ENCODE results near the gene BOC. TPM values are rescaled to one million over a fixed set of nuclear protein-coding genes. Genes with fewer than 3 reads are reported as not detected.
"Not testable (repeated sequence)": the region's sequence is repeated elsewhere in the genome, so short reads cannot be mapped to it uniquely, and the experiment has no call there.

Gene BOC
- total RNA-seq, 1 donor from 2014 or later, result 0.33 TPM

GRCh38 chr3:113166719-113167492 lies 44.5 kb upstream of the BOC start:
- no peaks in the 10 kb centered on the region for H3K4me1 Mint-ChIP-seq
- DNase-seq (no peak), ATAC-seq (ENCODE audit: low read depth) (no peak)
- no peaks in the 10 kb centered on the region for H3K27me3 Mint-ChIP-seq
- intact Hi-C loops (cut with micrococcal nuclease), result no loop called here
- no peak for TF ChIP-seq CTCF (IDR thresholded peaks at IDR 0.05)
- H3K9me3 Mint-ChIP-seq, result peaks cover 3% of the 10 kb centered on the region
- POLR2A ChIA-PET, result no interaction called here
- H3K27ac Mint-ChIP-seq, result no peak overlapping the region
- CTCF ChIA-PET, result no interaction called here
- H3K4me3 Mint-ChIP-seq, result no peak overlapping the region
- no peaks in the 10 kb centered on the region for H3K36me3 Mint-ChIP-seq (ENCODE audit: low read depth)

- Mint-ChIP-seq H3K9me3 (peaks cover 3% of the 10 kb centered on the region), H3K27ac (no peak overlapping the region), H3K36me3 (ENCODE audit: low read depth) (no peaks in the 10 kb centered on the region), H3K4me3 (no peak overlapping the region), H3K27me3 (no peaks in the 10 kb centered on the region), H3K4me1 (no peaks in the 10 kb centered on the region)
- intact Hi-C loops (cut with micrococcal nuclease), result no loop called here
- no peak for ATAC-seq (ENCODE audit: low read depth)
- TF ChIP-seq CTCF (IDR thresholded peaks at IDR 0.05), result no peak
- POLR2A ChIA-PET, result no interaction called here
- CTCF ChIA-PET, result no interaction called here
- no peak for DNase-seq
Measured at GRCh38 chr3:113167825-113168801, 43.2 kb upstream of the BOC start.

GRCh38 chr3:113169891-113170452 lies 41.4 kb upstream of the BOC start:
- ATAC-seq (ENCODE audit: low read depth), result no peak
- H3K27ac Mint-ChIP-seq, result no peak overlapping the region
- DNase-seq, result no peak
- H3K9me3 Mint-ChIP-seq, result peaks cover 3% of the 10 kb centered on the region
- CTCF ChIA-PET, result no interaction called here
- POLR2A ChIA-PET, result no interaction called here
- TF ChIP-seq CTCF (IDR thresholded peaks at IDR 0.05), result no peak
- H3K27me3 Mint-ChIP-seq, result no peaks in the 10 kb centered on the region
- intact Hi-C loops (cut with micrococcal nuclease), result no loop called here
- no peaks in the 10 kb centered on the region for H3K36me3 Mint-ChIP-seq (ENCODE audit: low read depth)
- H3K4me1 Mint-ChIP-seq, result no peaks in the 10 kb centered on the region
- H3K4me3 Mint-ChIP-seq, result no peak overlapping the region

DNA sequence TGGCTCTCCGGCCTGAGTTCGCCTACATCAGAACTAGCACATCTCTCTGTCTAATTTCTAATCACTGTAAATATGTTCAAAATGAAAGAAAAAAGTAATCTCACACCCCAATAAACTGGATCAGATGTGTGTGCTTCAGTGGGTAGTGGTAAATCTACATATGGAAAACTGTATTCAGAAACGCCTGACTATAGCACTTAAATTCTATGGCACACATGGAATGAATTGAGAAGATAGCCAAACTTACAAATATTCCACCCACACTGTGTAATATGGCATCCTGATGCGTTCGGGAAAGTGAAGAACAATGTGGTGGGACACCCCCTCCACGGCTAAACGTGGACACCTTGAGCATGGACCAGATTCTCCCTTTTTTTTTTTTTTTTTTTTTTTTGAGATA lies 40.6 kb upstream of the BOC start:
- no peak for ATAC-seq (ENCODE audit: low read depth)
- no peaks in the 10 kb centered on the region for H3K27me3 Mint-ChIP-seq
- no peaks in the 10 kb centered on the region for H3K36me3 Mint-ChIP-seq (ENCODE audit: low read depth)
- no peak overlapping the region for H3K4me3 Mint-ChIP-seq
- H3K27ac Mint-ChIP-seq, result no peak overlapping the region
- DNase-seq, result no peak
- ChIA-PET POLR2A (no interaction called here), CTCF (no interaction called here)
- intact Hi-C loops (cut with micrococcal nuclease), result no loop called here
- peaks cover 3% of the 10 kb centered on the region for H3K9me3 Mint-ChIP-seq
- no peak for TF ChIP-seq CTCF (IDR thresholded peaks at IDR 0.05)
- no peaks in the 10 kb centered on the region for H3K4me1 Mint-ChIP-seq

DNA sequence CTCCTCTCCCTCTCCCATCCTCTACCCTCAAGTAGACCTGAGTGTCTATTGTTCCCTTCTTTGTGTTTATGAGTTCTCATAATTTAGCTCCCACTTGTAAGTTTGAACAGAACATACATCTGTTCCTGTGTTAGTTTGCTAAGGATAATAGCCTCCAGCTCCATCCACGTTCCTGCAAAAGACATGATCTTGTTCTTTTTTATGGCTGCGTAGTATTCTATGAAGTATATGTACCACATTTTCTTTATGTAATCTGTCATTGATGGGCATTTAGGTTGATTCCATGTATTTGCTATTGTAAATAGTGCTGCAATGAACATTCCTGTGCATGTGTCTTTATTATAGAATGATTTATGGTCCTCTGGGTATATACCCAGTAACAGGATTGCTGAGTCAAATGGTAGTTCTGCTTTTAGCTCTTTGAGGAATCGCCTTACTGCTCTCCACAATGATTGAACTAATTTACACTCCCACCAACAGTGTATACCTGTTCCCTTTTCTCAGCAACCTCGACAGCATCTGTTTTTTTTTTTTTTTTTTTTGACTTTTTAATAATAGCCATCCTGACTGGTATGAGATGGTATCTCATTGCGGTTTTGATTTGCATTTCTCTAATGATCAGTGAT lies 39.6 kb upstream of the BOC start:
- ATAC-seq (ENCODE audit: low read depth); intact Hi-C loops (cut with micrococcal nuclease); H3K4me3 Mint-ChIP-seq; H3K36me3 Mint-ChIP-seq (ENCODE audit: low read depth); H3K27ac Mint-ChIP-seq; DNase-seq; H3K9me3 Mint-ChIP-seq; POLR2A ChIA-PET; H3K27me3 Mint-ChIP-seq; H3K4me1 Mint-ChIP-seq: not testable (repeated sequence)
- CTCF ChIA-PET, result interaction anchor here (0.9 kb wide), 1 partner anchor 35 kb away, joined by 3 read pairs; no protein-coding TSS in a partner anchor

All from activated B cell treated with CpG ODN at 0.5 μM for 24 hours (primary cell).